ENCODE measurements around the gene TBC1D7. TPM values are rescaled to one million over a fixed set of nuclear protein-coding genes. Genes with fewer than 3 reads are reported as not detected.

TBC1D7 gene
- total and polyA plus RNA-seq, 2 experiments from 2014 or later, result 8.5 to 25.8 TPM

DNA sequence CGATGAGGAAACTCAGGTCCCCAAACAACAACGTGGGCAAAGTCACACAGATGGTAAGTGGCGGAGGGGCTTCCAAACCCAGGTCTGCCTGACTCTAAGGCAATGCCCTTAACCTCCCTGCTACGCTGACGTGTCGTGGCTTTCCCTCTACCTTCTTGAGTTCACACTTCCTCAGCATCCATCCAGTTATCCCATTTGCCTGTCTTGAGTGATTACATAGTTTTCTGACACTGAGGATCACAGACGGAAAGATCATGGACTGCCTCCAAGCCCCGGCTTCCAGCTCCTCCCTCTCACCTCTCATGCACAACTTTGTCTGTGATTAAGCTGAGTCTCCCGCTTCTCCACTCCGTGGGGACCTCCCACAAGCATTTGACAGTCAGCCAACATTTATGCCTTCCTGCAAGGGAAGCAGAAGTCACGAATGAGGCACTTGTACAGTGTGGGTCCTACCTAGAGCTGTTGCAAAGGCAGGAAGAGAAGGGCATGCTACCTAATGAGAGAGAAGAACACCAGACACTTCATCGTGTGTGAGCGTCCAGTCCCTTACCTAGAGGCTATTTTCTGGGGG lies 33.8 kb downstream of the TBC1D7 start:
- Histone ChIP-seq H3K27ac (no peak overlapping the region), H3K79me2 (ENCODE audit: insufficient read depth) (no peaks in the 10 kb centered on the region), H2AFZ (no peak overlapping the region), H3K4me1 (ENCODE audit: insufficient read depth) (no peaks in the 10 kb centered on the region), H3K9me3 (ENCODE audit: low read depth) (no peaks in the 10 kb centered on the region), H4K20me1 (ENCODE audit: insufficient read depth) (no peaks in the 10 kb centered on the region), H3K36me3 (ENCODE audit: low read depth) (peaks cover 17% of the 10 kb centered on the region; the same call in 1 of the 2 replicates), H3K27me3 (replicated peaks; ENCODE audit: insufficient read depth) (no peaks in the 10 kb centered on the region), H3K4me3 (no peak overlapping the region), H3F3A (ENCODE audit: insufficient read depth) (no peaks in the 10 kb centered on the region), H3K9me2 (ENCODE audit: insufficient read depth) (no peaks in the 10 kb centered on the region), H3K4me2 (ENCODE audit: unreplicated experiment) (no peak overlapping the region), H3K9ac (no peak overlapping the region)
- WGBS, 2 experiments (ENCODE audit: low coverage in 1 of 2, low lambda C conversion rate in 2 of 2, missing lambda C conversion rate in 2 of 2), result 76% methylated on average over 13 of the region's 13 CpGs
- TF ChIP-seq EZH2phosphoT487 (IDR thresholded peaks at IDR 0.05; ENCODE audit: insufficient read depth, low read depth), result no peak
- no peak for TF ChIP-seq EZH2 (IDR thresholded peaks at IDR 0.05; ENCODE audit: insufficient read depth, poor library complexity, severe bottlenecking)
- DNase-seq, result no peak
- in situ Hi-C loops (cut with MboI), result no loop called here

DNA sequence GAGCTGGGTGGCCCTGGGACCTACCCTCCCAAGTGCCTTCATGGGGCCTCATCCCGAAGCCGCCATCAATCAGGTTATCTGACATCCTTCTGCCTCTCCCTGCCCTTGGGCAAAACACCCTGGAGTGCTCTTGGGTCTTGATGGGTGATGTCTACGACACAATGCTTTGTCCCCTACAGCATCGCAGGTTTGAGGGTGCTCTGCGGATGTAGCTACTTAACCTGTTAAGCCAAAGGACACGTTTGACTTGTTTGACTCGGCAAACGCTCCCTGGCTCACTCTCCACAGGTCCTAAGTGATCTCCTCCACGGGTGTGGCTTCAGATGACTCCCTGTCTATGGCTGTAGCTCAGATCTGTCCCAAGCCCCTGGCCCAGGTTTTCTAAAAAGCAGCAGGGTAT lies 35.6 kb downstream of the TBC1D7 start:
- H3K27ac ChIP-seq, result no peak overlapping the region
- H3K36me3 ChIP-seq (ENCODE audit: low read depth), result peaks cover 17% of the 10 kb centered on the region; the same call in 1 of the 2 replicates
- no peaks in the 10 kb centered on the region for H3F3A ChIP-seq (ENCODE audit: insufficient read depth)
- TF ChIP-seq EZH2 (IDR thresholded peaks at IDR 0.05; ENCODE audit: insufficient read depth, poor library complexity, severe bottlenecking) (no peak), EZH2phosphoT487 (IDR thresholded peaks at IDR 0.05; ENCODE audit: insufficient read depth, low read depth) (no peak)
- no peaks in the 10 kb centered on the region for H3K9me2 ChIP-seq (ENCODE audit: insufficient read depth)
- no peaks in the 10 kb centered on the region for H3K4me1 ChIP-seq (ENCODE audit: insufficient read depth)
- no peaks in the 10 kb centered on the region for H3K27me3 ChIP-seq (replicated peaks; ENCODE audit: insufficient read depth)
- H3K9me3 ChIP-seq (ENCODE audit: low read depth), result no peaks in the 10 kb centered on the region
- H3K4me2 ChIP-seq (ENCODE audit: unreplicated experiment), result no peak overlapping the region
- H3K4me3 ChIP-seq, result no peak overlapping the region
- H3K79me2 ChIP-seq (ENCODE audit: insufficient read depth), result no peaks in the 10 kb centered on the region
- no peak overlapping the region for H2AFZ ChIP-seq
- no peak overlapping the region for H3K9ac ChIP-seq
- in situ Hi-C loops (cut with MboI), result no loop called here
- H4K20me1 ChIP-seq (ENCODE audit: insufficient read depth), result no peaks in the 10 kb centered on the region
- DNase-seq, result no peak
- WGBS, 2 experiments (ENCODE audit: low coverage in 1 of 2, low lambda C conversion rate in 2 of 2, missing lambda C conversion rate in 2 of 2), result 90 to 94% methylated on average over 9 of the region's 9 CpGs

DNA sequence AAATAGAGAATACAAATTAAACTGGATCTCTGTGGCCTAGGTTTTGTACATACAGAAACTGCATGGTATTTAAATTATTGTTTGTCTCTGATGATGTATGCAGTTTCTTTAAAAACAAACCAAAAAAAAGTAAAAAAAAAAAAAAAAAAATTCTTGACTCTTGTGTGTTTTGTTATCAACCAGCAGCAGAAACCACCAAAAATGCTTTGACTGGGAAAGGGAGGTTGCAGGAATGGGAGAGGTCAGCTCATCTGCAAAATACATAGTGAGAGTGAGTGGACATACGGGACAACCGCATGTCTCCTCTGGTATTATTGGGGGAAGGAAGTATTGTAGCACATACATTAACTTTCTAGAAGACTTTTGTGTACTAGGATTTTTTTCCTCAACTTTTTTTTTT lies 38.0 kb downstream of the TBC1D7 start:
- H3K79me2 ChIP-seq (ENCODE audit: insufficient read depth), result no peaks in the 10 kb centered on the region
- H3K4me1 ChIP-seq (ENCODE audit: insufficient read depth), result no peaks in the 10 kb centered on the region
- H3K27ac ChIP-seq, result no peak overlapping the region
- no peaks in the 10 kb centered on the region for H3F3A ChIP-seq (ENCODE audit: insufficient read depth)
- H3K9ac ChIP-seq, result no peak overlapping the region
- no peak overlapping the region for H2AFZ ChIP-seq
- H4K20me1 ChIP-seq (ENCODE audit: insufficient read depth), result no peaks in the 10 kb centered on the region
- no peak overlapping the region for H3K4me3 ChIP-seq
- in situ Hi-C loops (cut with MboI), result no loop called here
- H3K4me2 ChIP-seq (ENCODE audit: unreplicated experiment), result no peak overlapping the region
- 0 out of 2 replicates have a peak, but pooled peaks cover 12% of the 10 kb centered on the region for H3K27me3 ChIP-seq (replicated peaks; ENCODE audit: insufficient read depth)
- no peak for DNase-seq
- H3K36me3 ChIP-seq (ENCODE audit: low read depth), result peaks cover 17% of the 10 kb centered on the region; the same call in 1 of the 2 replicates
- H3K9me3 ChIP-seq (ENCODE audit: low read depth), result no peaks in the 10 kb centered on the region
- H3K9me2 ChIP-seq (ENCODE audit: insufficient read depth), result no peaks in the 10 kb centered on the region
- TF ChIP-seq EZH2phosphoT487 (IDR thresholded peaks at IDR 0.05; ENCODE audit: insufficient read depth, low read depth) (no peak), EZH2 (IDR thresholded peaks at IDR 0.05; ENCODE audit: insufficient read depth, poor library complexity, severe bottlenecking) (no peak)
- WGBS, 2 experiments (ENCODE audit: low coverage in 1 of 2, low lambda C conversion rate in 2 of 2, missing lambda C conversion rate in 2 of 2), result 98 to 100% methylated on average over 2 of the region's 2 CpGs

DNA sequence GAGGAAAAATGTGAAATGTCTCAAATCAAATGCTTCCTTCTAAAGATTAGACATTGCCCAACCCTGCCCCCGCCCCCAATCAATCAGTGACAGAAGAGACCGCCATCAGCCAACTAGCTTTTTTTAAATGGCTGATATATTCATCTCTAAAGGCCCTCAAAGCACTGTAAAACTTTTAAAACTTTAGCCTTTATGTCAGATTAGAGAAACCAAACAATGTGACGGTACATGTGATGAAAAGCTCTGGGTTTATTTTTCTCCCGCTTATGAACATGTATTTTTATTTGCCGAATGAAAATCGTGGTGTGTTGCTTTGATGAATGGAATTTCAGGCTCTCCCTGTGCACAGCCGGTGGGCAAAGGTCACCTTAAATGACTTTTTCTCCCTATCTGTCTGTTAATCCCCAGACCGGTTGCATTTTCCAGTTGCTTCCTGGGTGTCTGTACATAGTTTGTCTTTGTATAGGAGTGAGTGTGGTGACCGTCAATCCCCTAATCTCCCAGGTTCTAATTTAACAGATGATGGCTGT lies 38.5 kb downstream of the TBC1D7 start:
- no peaks in the 10 kb centered on the region for H3K79me2 ChIP-seq (ENCODE audit: insufficient read depth)
- no peak overlapping the region for H3K27ac ChIP-seq
- H3K4me2 ChIP-seq (ENCODE audit: unreplicated experiment), result no peak overlapping the region
- in situ Hi-C loops (cut with MboI), result no loop called here
- no peaks in the 10 kb centered on the region for H3K9me2 ChIP-seq (ENCODE audit: insufficient read depth)
- 94 to 96% methylated on average over 9 of the region's 9 CpGs for WGBS, 2 experiments (ENCODE audit: low coverage in 1 of 2, low lambda C conversion rate in 2 of 2, missing lambda C conversion rate in 2 of 2)
- H3K9ac ChIP-seq, result no peak overlapping the region
- H3F3A ChIP-seq (ENCODE audit: insufficient read depth), result no peaks in the 10 kb centered on the region
- peaks cover 16% of the 10 kb centered on the region; the same call in 1 of the 2 replicates for H3K36me3 ChIP-seq (ENCODE audit: low read depth)
- no peaks in the 10 kb centered on the region for H3K9me3 ChIP-seq (ENCODE audit: low read depth)
- no peaks in the 10 kb centered on the region for H3K4me1 ChIP-seq (ENCODE audit: insufficient read depth)
- no peak for DNase-seq
- H3K27me3 ChIP-seq (replicated peaks; ENCODE audit: insufficient read depth), result 0 out of 2 replicates have a peak, but pooled peaks cover 12% of the 10 kb centered on the region
- H2AFZ ChIP-seq, result no peak overlapping the region
- no peak overlapping the region for H3K4me3 ChIP-seq
- no peak for TF ChIP-seq EZH2 (IDR thresholded peaks at IDR 0.05; ENCODE audit: insufficient read depth, poor library complexity, severe bottlenecking)
- H4K20me1 ChIP-seq (ENCODE audit: insufficient read depth), result no peaks in the 10 kb centered on the region

Data from GM23248 (cell line).